Heart right ventricle (tissue), 16 donors: ENCODE results near the gene CDH13. TPM values are rescaled to one million over a fixed set of nuclear protein-coding genes. Genes with fewer than 3 reads are reported as not detected.

ENCODE experiments used
- ATAC-seq, 8 donors: fragments of 200-7000 bp; cut with Tn5 transposase; one replicate each; pipeline ENCODE4 v1.9.1; 2020; ENCODE audit warnings: mild to moderate bottlenecking in 8 of 8, moderate library complexity in 8 of 8, moderate number of reproducible peaks in 1 of 8
- DNase-seq, 2 donors: peaks; one replicate each; pipeline ENCODE4 v3.0.0-alpha.2; 2020
- H3K27ac ChIP-seq, 10 donors: fragments of 200-600 bp; sonication (generic) in 2 of 10; one replicate each; pipeline versions ENCODE4 v1.5.0 to v1.8.0; 2020 to 2022; ENCODE audit warnings: mild to moderate bottlenecking in 3 of 10
- H3K27me3 ChIP-seq, 7 donors: fragments of 200-600 bp; one replicate each; pipeline ENCODE4 v1.8.0; 2021 to 2022; ENCODE audit warnings: mild to moderate bottlenecking in 2 of 7
- H3K36me3 ChIP-seq, 9 donors: fragments of 200-600 bp; sonication (generic) in 1 of 9; one replicate each; pipeline versions ENCODE4 v1.5.0 to v1.8.0; 2020 to 2022; ENCODE audit warnings: mild to moderate bottlenecking in 2 of 9
- H3K4me1 ChIP-seq, 9 donors: fragments of 200-600 bp; sonication (generic) in 1 of 9; one replicate each; pipeline versions ENCODE4 v1.5.0 to v1.8.0; 2020 to 2022; ENCODE audit warnings: mild to moderate bottlenecking in 4 of 9
- H3K4me3 ChIP-seq, 10 donors: fragments of 200-600 bp; sonication (generic) in 2 of 10; one replicate each; pipeline versions ENCODE4 v1.5.0 to v1.8.0; 2020 to 2022; ENCODE audit warnings: mild to moderate bottlenecking in 7 of 10, moderate library complexity in 2 of 10
- H3K9me3 ChIP-seq, 11 donors: fragments of 200-600 bp in 10 of 11; sonication (generic) in 2 of 11; one replicate each; pipeline versions ENCODE4 v1.5.0 to v1.8.0; 2013 to 2022; ENCODE audit warnings: mild to moderate bottlenecking in 2 of 11, control low read depth in 1 of 11, moderate library complexity in 1 of 11
- WGBS, 2 donors: extraction: QIAGEN DNeasy Blood & Tissue Kit; methylation state at CpG; one replicate each; pipeline ENCODE4 v1.1.7; 2013; ENCODE audit warnings: inconsistent platforms in 1 of 2; 5-methylcytosine and 5-hydroxymethylcytosine counted together
- intact Hi-C, 10 donors: fragments of 100-400 bp; cut with DNase I; formaldehyde crosslinking; loops; one replicate each; pipeline versions ENCODE4 v1.11.1 to v1.14.2; 2022
- polyA plus RNA-seq, 2 donors: library from polyadenylated mRNA; stranded (reverse); fragments of 200-250 nt; gene quantifications; one replicate each; pipeline ENCODE4 v1.2.3, GENCODE V29; 2013
- total RNA-seq, 10 donors: library from RNA; stranded (reverse); fragmentation: NEBNext Ultra II Directional in 3 of 10; extraction: Animal tissue kit (Norgen Biotek cat#: 25700) in 3 of 10; gene quantifications; one replicate each; pipeline versions ENCODE4 v1.2.1 to v1.2.4, GENCODE V29; 2021 to 2023
- TF ChIP-seq, protein P1 (sequence below), 9 donors: fragments of 200-600 bp; sonication (generic) in 2 of 9; IDR thresholded peaks; one replicate each; pipeline versions ENCODE4 v1.5.0 to v1.8.0; 2021 to 2022; ENCODE audit warnings: antibody characterized with exemption in 9 of 9, mild to moderate bottlenecking in 5 of 9, moderate library complexity in 1 of 9
- donor health status: Arrhythmogenic right ventricular cardiomyopathy.
- donor health status: ischemic (EF 13 %, LVEDD 7.1; RV severe dilation, severe dysfunction).
- donor health status: healthy with polysubstance abuse.
- donor health status: DM: no; HTN: yes; CAD: no.
- donor health status: DM: no; HTN: no; CAD: no.
- donor health status: ischemic (EF 25% LVEDD 6.9; RV normal size, moderate dysfunction).
- donor health status: ischemic (EF 25% LVEDD 5.7; RV mildly dilated, moderate dysfunction).
- donor health status: healthy.
- donor health status: DM: yes; HTN: yes; CAD: no.
- donor health status: Ischemic cardiomyopathy.
- donor health status: ischemic (EF 35%, LVEDD 5.7; RV mildly dilated, moderate dysfunction).
- donor health status: nonischemic (EF 11% LVEDD 7.7; RV severe dilation, severe dysfunction).
- donor health status: DM: yes; HTN: yes; CAD: no.
- donor health status: PGD.
- donor health status: ischemic (EF 29% LVEDD 5.4; RV normal size, mild dysfunction).
- donor health status: nonischemic (EF 23%, LVEDD 6.1; RV moderate dilation, normal function).

CDH13 gene
- total and polyA plus RNA-seq, 12 donors = 15.5 to 221 (median 168) TPM

- Histone ChIP-seq H3K4me1 (peaks cover 0 to 4% (median 0%) of the 10 kb centered on the region in 9 donors), H3K27ac (no peak overlapping the region), H3K9me3 (no peaks in the 10 kb centered on the region), H3K4me3 (no peak overlapping the region), H3K27me3 (no peaks in the 10 kb centered on the region), H3K36me3 (no peaks in the 10 kb centered on the region)
- TF ChIP-seq, protein P1, sequence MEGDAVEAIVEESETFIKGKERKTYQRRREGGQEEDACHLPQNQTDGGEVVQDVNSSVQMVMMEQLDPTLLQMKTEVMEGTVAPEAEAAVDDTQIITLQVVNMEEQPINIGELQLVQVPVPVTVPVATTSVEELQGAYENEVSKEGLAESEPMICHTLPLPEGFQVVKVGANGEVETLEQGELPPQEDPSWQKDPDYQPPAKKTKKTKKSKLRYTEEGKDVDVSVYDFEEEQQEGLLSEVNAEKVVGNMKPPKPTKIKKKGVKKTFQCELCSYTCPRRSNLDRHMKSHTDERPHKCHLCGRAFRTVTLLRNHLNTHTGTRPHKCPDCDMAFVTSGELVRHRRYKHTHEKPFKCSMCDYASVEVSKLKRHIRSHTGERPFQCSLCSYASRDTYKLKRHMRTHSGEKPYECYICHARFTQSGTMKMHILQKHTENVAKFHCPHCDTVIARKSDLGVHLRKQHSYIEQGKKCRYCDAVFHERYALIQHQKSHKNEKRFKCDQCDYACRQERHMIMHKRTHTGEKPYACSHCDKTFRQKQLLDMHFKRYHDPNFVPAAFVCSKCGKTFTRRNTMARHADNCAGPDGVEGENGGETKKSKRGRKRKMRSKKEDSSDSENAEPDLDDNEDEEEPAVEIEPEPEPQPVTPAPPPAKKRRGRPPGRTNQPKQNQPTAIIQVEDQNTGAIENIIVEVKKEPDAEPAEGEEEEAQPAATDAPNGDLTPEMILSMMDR (IDR thresholded peaks at IDR 0.05) = no peak
- no peak for ATAC-seq
- no peak for DNase-seq
- intact Hi-C loops = loop anchor here in 1 of 10 donors (5.0 kb wide), 1 partner anchor 256 kb away; no protein-coding TSS in a partner anchor
- 95 to 97% methylated on average over 4 of the region's 4 CpGs for WGBS, 2 donors
Observed at GRCh38 chr16:83013071-83013470, 386.3 kb downstream of the CDH13 start.

DNA sequence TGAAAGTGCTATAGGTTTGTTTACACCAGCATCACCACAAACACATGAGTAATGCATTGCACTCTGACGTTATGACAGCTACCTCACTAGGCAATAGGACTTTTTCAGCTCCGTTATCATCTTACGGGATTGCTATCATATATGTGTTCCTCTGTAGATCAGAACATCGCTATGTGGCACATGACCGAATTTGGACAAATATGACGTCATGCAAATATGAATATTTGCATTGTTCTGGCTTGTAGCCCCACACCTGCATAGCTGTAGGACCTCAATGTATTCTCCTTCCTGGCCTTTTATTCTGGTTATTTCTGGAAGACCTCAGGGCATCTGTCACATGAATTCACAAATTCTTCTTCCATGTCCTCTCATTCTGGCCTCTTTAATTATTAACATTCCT lies 393.2 kb downstream of the CDH13 start:
- intact Hi-C loops = no loop called here
- TF ChIP-seq, protein P1 (IDR thresholded peaks at IDR 0.05) = no peak
- 96 to 99% methylated on average over 6 of the region's 6 CpGs for WGBS, 2 donors
- DNase-seq (no peak), ATAC-seq (no peak)
- Histone ChIP-seq H3K4me3 (no peak overlapping the region), H3K36me3 (no peaks in the 10 kb centered on the region), H3K27ac (no peak overlapping the region), H3K4me1 (peaks cover 0 to 4% (median 0%) of the 10 kb centered on the region in 9 donors), H3K9me3 (no peaks in the 10 kb centered on the region), H3K27me3 (no peaks in the 10 kb centered on the region)

GRCh38 chr16:83021045-83021444 lies 394.3 kb downstream of the CDH13 start:
- no peak for DNase-seq
- H3K9me3 ChIP-seq = no peaks in the 10 kb centered on the region
- 93 to 95% methylated on average over 6 of the region's 6 CpGs for WGBS, 2 donors

GRCh38 chr16:83021746-83022145 lies 395.0 kb downstream of the CDH13 start:
- H3K4me3 ChIP-seq = no peak overlapping the region
- H3K27ac ChIP-seq = no peak overlapping the region
- no peaks in the 10 kb centered on the region for H3K36me3 ChIP-seq
- intact Hi-C loops = no loop called here
- no peak for DNase-seq
- WGBS, 2 donors = 90 to 91% methylated on average over 3 of the region's 3 CpGs
- ATAC-seq = no peak
- TF ChIP-seq, protein P1 (IDR thresholded peaks at IDR 0.05) = no peak
- no peaks in the 10 kb centered on the region for H3K9me3 ChIP-seq
- peaks cover 0 to 4% (median 0%) of the 10 kb centered on the region in 9 donors for H3K4me1 ChIP-seq
- no peaks in the 10 kb centered on the region for H3K27me3 ChIP-seq

More at GRCh38 chr16:83021045-83021444, 394.3 kb downstream of the CDH13 start:
- no peak overlapping the region for H3K4me3 ChIP-seq
- H3K36me3 ChIP-seq = no peaks in the 10 kb centered on the region
- TF ChIP-seq, protein P1 (IDR thresholded peaks at IDR 0.05) = no peak
- no peak for ATAC-seq
- no peaks in the 10 kb centered on the region for H3K27me3 ChIP-seq
- peaks cover 0 to 4% (median 0%) of the 10 kb centered on the region in 9 donors for H3K4me1 ChIP-seq
- intact Hi-C loops = no loop called here
- H3K27ac ChIP-seq = no peak overlapping the region
